ENCODE measurements around the gene SETX.

DNA sequence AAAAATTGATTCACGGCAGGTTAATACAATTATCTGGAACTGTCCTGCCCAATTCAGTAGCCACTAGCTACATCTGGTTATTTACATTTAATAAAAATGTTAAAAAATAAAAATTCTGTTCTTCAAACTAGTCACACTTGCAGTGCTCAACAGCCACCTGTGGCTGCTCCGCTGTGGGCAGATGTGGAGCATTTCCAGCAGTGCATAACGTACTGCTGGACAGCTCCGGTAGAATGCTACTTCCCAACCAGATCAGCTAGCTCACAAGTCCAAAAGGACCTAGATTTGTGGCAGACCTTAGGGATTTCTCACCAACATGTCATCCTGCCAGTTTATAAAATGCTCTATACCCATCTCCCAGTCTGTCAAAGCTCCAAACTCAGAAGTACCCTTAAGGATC lies 42.8 kb downstream of the SETX start:
- TF ChIP-seq, protein P1, sequence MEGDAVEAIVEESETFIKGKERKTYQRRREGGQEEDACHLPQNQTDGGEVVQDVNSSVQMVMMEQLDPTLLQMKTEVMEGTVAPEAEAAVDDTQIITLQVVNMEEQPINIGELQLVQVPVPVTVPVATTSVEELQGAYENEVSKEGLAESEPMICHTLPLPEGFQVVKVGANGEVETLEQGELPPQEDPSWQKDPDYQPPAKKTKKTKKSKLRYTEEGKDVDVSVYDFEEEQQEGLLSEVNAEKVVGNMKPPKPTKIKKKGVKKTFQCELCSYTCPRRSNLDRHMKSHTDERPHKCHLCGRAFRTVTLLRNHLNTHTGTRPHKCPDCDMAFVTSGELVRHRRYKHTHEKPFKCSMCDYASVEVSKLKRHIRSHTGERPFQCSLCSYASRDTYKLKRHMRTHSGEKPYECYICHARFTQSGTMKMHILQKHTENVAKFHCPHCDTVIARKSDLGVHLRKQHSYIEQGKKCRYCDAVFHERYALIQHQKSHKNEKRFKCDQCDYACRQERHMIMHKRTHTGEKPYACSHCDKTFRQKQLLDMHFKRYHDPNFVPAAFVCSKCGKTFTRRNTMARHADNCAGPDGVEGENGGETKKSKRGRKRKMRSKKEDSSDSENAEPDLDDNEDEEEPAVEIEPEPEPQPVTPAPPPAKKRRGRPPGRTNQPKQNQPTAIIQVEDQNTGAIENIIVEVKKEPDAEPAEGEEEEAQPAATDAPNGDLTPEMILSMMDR (IDR thresholded peaks at IDR 0.05; ENCODE audit: low read depth, low read length) = no peak
- no peak for TF ChIP-seq EZH2phosphoT487 (IDR thresholded peaks at IDR 0.05; ENCODE audit: low read depth)

Data from OCI-LY3 (cell line).